HFFc6 (cell line): ENCODE results near the gene MARK4. TPM values are rescaled to one million over a fixed set of nuclear protein-coding genes. Genes with fewer than 3 reads are reported as not detected.

Experiments used
- DNase-seq: peaks from one replicate; pipeline ENCODE4 v3.0.0-alpha.2; 2018
- H3K27ac Mint-ChIP-seq: 2 replicates; pipeline ENCODE4 v1.8.0; 2020; ENCODE audit warnings: mild to moderate bottlenecking, mixed read lengths
- H3K27me3 Mint-ChIP-seq: 2 replicates; pipeline ENCODE4 v1.8.0; 2021; ENCODE audit warnings: mild to moderate bottlenecking, moderate library complexity, mixed read lengths; ENCODE audit not compliant: insufficient read depth
- H3K36me3 Mint-ChIP-seq: 2 replicates; pipeline ENCODE4 v1.8.0; 2021; ENCODE audit warnings: low read depth, mixed read lengths
- H3K4me1 Mint-ChIP-seq: 2 replicates; pipeline ENCODE4 v1.8.0; 2020; ENCODE audit warnings: low read depth, mixed read lengths
- H3K4me3 Mint-ChIP-seq: 2 replicates; pipeline ENCODE4 v1.8.0; 2020; ENCODE audit warnings: mild to moderate bottlenecking, moderate library complexity, mixed read lengths
- H3K9me3 Mint-ChIP-seq: 2 replicates; pipeline ENCODE4 v1.8.0; 2020; ENCODE audit warnings: mild to moderate bottlenecking, mixed read lengths
- CTCF ChIP-seq: fragments of 200-600 bp; sonication (generic); IDR thresholded peaks from 2 replicates; pipeline ENCODE4 v1.5.0; 2021; ENCODE audit warnings: antibody characterized with exemption, mild to moderate bottlenecking
- long read RNA-seq: library from polyadenylated mRNA; unstranded; transcript quantifications from one replicate; pipeline ENCODE4 v2.0.0, GENCODE V29; 2019
- total RNA-seq, 6 experiments: library from RNA; stranded (reverse); fragmentation: NEBNext Ultra II Directional; extraction: Animal tissue kit (Norgen Biotek cat#: 25700); gene quantifications; 2 replicates in 1 of 6; 3 replicates in 5 of 6; pipeline ENCODE4 v1.2.3, GENCODE V29; 2021

Gene MARK4
- total RNA-seq = 10 to 100 TPM; 38.9 to 46.0 (median 44.2) TPM
- long read RNA-seq, partial matches to known transcripts = 4 of 5 reads
- long read RNA-seq, other reads (novel, unspliced or antisense) = 1 of 5 reads

- TF ChIP-seq CTCF = no peak
- Mint-ChIP-seq H3K36me3 (no peaks in the 10 kb centered on the region), H3K4me3 (peak within 1 kb of the TSS; percentile 92), H3K27ac (peak within 1 kb of the TSS; percentile 89), H3K4me1 (peaks cover 37% of the 10 kb centered on the region), H3K9me3 (no peaks in the 10 kb centered on the region), H3K27me3 (no peaks in the 10 kb centered on the region; the same call in 1 of the 2 replicates)
- peak; percentile 8 for DNase-seq
These were observed at the start of gene MARK4 for GRCh38 chr19:45250832-45251451. Gene MARK4, plus strand, starts transcription at chr19:45251271. Its CDS starts 318 bp downstream, at chr19:45251589.

- Mint-ChIP-seq H3K9me3 (no peaks in the 10 kb centered on the region), H3K27me3 (peaks cover 19% of the 10 kb centered on the region), H3K4me1 (peaks cover 6% of the 10 kb centered on the region; the same call in 1 of the 2 replicates), H3K36me3 (no peaks in the 10 kb centered on the region), H3K27ac (no peak overlapping the region), H3K4me3 (no peak overlapping the region)
- DNase-seq = no peak
- no peak for TF ChIP-seq CTCF
These were observed 48.4 kb upstream of the MARK4 start for GRCh38 chr19:45202637-45203036.

GRCh38 chr19:45205810-45206209 lies 45.3 kb upstream of the MARK4 start:
- Mint-ChIP-seq H3K9me3 (no peaks in the 10 kb centered on the region), H3K36me3 (no peaks in the 10 kb centered on the region), H3K4me1 (no peaks in the 10 kb centered on the region), H3K27me3 (peaks cover 12% of the 10 kb centered on the region), H3K27ac (no peak overlapping the region), H3K4me3 (no peak overlapping the region)
- no peak for DNase-seq
- no peak for TF ChIP-seq CTCF

GRCh38 chr19:45206328-45206727 lies 44.7 kb upstream of the MARK4 start:
- Mint-ChIP-seq H3K4me3 (no peak overlapping the region), H3K4me1 (no peaks in the 10 kb centered on the region), H3K9me3 (no peaks in the 10 kb centered on the region), H3K36me3 (no peaks in the 10 kb centered on the region), H3K27me3 (peaks cover 14% of the 10 kb centered on the region), H3K27ac (no peak overlapping the region)
- no peak for TF ChIP-seq CTCF
- DNase-seq = no peak

GRCh38 chr19:45211751-45212381 lies 39.2 kb upstream of the MARK4 start:
- Mint-ChIP-seq H3K27me3 (peaks cover 25% of the 10 kb centered on the region), H3K4me3 (no peak overlapping the region), H3K9me3 (no peaks in the 10 kb centered on the region), H3K4me1 (no peaks in the 10 kb centered on the region), H3K36me3 (no peaks in the 10 kb centered on the region), H3K27ac (no peak overlapping the region)
- TF ChIP-seq CTCF = no peak
- DNase-seq = no peak
